CD14-positive monocyte (primary cell): ENCODE measurements around the gene ITGA11. TPM values are rescaled to one million over a fixed set of nuclear protein-coding genes. Genes with fewer than 3 reads are reported as not detected.

ENCODE experiments used
- DNase-seq, 3 donors: peaks; one replicate each; pipeline ENCODE4 v3.0.0-alpha.2; 2011 to 2022
- H2AFZ ChIP-seq: 2 replicates; pipeline ENCODE4 v1.6.0; 2012; ENCODE audit warnings: mild to moderate bottlenecking, low read depth, low read length, inconsistent platforms; ENCODE audit not compliant: insufficient read depth, poor library complexity, severe bottlenecking
- H3K27ac ChIP-seq, 2 donors: 1 replicate in 1 of 2; 2 replicates in 1 of 2; pipeline ENCODE4 v1.5.1; 2012 to 2013; ENCODE audit warnings: low read length in 2 of 2, control low read depth in 1 of 2, inconsistent platforms in 1 of 2, low read depth in 1 of 2, mild to moderate bottlenecking in 1 of 2
- H3K27me3 ChIP-seq, 2 donors: one replicate each; pipeline versions ENCODE4 v1.6.0 to v1.6.1; 2011 to 2013; ENCODE audit warnings: low read length in 2 of 2; ENCODE audit not compliant: control insufficient read depth in 2 of 2, insufficient read depth in 2 of 2
- H3K36me3 ChIP-seq, 2 donors: replicated peaks in 1 of 2; 1 replicate in 1 of 2; 2 replicates in 1 of 2; pipeline versions ENCODE4 v1.5.1 to v1.6.1; 2012 to 2013; ENCODE audit warnings: low read length in 2 of 2, control low read depth in 1 of 2, inconsistent platforms in 1 of 2, mild to moderate bottlenecking in 1 of 2; ENCODE audit not compliant: insufficient read depth in 2 of 2, control insufficient read depth in 1 of 2
- H3K4me1 ChIP-seq, 2 donors: 1 replicate in 1 of 2; 2 replicates in 1 of 2; pipeline versions ENCODE4 v1.5.1 to v1.6.1; 2012 to 2013; ENCODE audit warnings: low read length in 2 of 2, control low read depth in 1 of 2, inconsistent platforms in 1 of 2, mild to moderate bottlenecking in 1 of 2, moderate library complexity in 1 of 2; ENCODE audit not compliant: insufficient read depth in 2 of 2, control insufficient read depth in 1 of 2
- H3K4me2 ChIP-seq: replicated peaks from 2 replicates; pipeline ENCODE3; 2012; ENCODE audit warnings: low read length, moderate library complexity, mild to moderate bottlenecking; ENCODE audit not compliant: poor library complexity, severe bottlenecking; ENCODE audit errors: extremely low read depth
- H3K4me3 ChIP-seq, 3 experiments: fragments of 200-600 bp in 1 of 3; sonication (generic) in 1 of 3; replicated peaks in 1 of 3; 1 replicate in 2 of 3; 2 replicates in 1 of 3; pipeline ENCODE4 v1.5.1; 2011 to 2013; ENCODE audit warnings: low read length in 3 of 3, mild to moderate bottlenecking in 3 of 3, control low read depth in 2 of 3, low read depth in 2 of 3, inconsistent platforms in 1 of 3, moderate library complexity in 1 of 3
- H3K79me2 ChIP-seq: 2 replicates; pipeline ENCODE4 v1.6.0; 2012; ENCODE audit warnings: mild to moderate bottlenecking, control low read depth, inconsistent platforms, low read length, moderate library complexity; ENCODE audit not compliant: insufficient read depth
- H3K9ac ChIP-seq: 2 replicates; pipeline ENCODE4 v1.6.0; 2017; ENCODE audit warnings: low read length, mild to moderate bottlenecking; ENCODE audit not compliant: insufficient read depth, poor library complexity, severe bottlenecking
- H3K9me3 ChIP-seq, 2 donors: replicated peaks in 1 of 2; 1 replicate in 1 of 2; 2 replicates in 1 of 2; pipeline versions ENCODE4 v1.5.1 to v1.6.1; 2012 to 2013; ENCODE audit warnings: low read length in 2 of 2, control low read depth in 1 of 2; ENCODE audit not compliant: control insufficient read depth in 1 of 2, insufficient read depth in 1 of 2
- H4K20me1 ChIP-seq: 2 replicates; pipeline ENCODE4 v1.6.0; 2012; ENCODE audit warnings: mild to moderate bottlenecking, low read length, control low read depth, moderate library complexity; ENCODE audit not compliant: insufficient read depth
- H3K27ac Mint-ChIP-seq, 7 donors: one replicate each; pipeline ENCODE4 v1.8.0; 2020; ENCODE audit warnings: mild to moderate bottlenecking in 7 of 7, mixed read lengths in 7 of 7, moderate library complexity in 6 of 7, inconsistent platforms in 2 of 7
- H3K27me3 Mint-ChIP-seq, 3 donors: one replicate each; pipeline ENCODE4 v1.8.0; 2021 to 2022; ENCODE audit warnings: low read depth in 3 of 3, mild to moderate bottlenecking in 3 of 3, mixed read lengths in 3 of 3, moderate library complexity in 3 of 3, inconsistent platforms in 1 of 3
- H3K36me3 Mint-ChIP-seq, 2 donors: one replicate each; pipeline ENCODE4 v1.8.0; 2020; ENCODE audit warnings: mixed read lengths in 2 of 2, inconsistent platforms in 1 of 2, mild to moderate bottlenecking in 1 of 2
- H3K4me1 Mint-ChIP-seq: one replicate; pipeline ENCODE4 v1.8.0; 2020; ENCODE audit warnings: mild to moderate bottlenecking, mixed read lengths
- H3K4me3 Mint-ChIP-seq, 2 donors: one replicate each; pipeline ENCODE4 v1.8.0; 2020; ENCODE audit warnings: mild to moderate bottlenecking in 2 of 2, mixed read lengths in 2 of 2, moderate library complexity in 1 of 2
- H3K9me3 Mint-ChIP-seq, 7 donors: one replicate each; pipeline ENCODE4 v1.8.0; 2020 to 2022; ENCODE audit warnings: mixed read lengths in 7 of 7, mild to moderate bottlenecking in 6 of 7, moderate library complexity in 6 of 7, inconsistent platforms in 2 of 7
- WGBS: methylation state at CpG from one replicate; pipeline ENCODE4 v1.1.5; 2013; ENCODE audit warnings: missing lambda C conversion rate; ENCODE audit not compliant: insufficient coverage; 5-methylcytosine and 5-hydroxymethylcytosine counted together
- intact Hi-C, 2 donors: fragments of 100-400 bp; cut with micrococcal nuclease; formaldehyde crosslinking; loops; one replicate each; pipeline versions ENCODE4 v1.15.0 to v1.15.1; 2023
- polyA plus RNA-seq, 3 donors: library from polyadenylated mRNA; depleted of rRNA in 1 of 3; unstranded in 2 of 3; stranded (reverse) in 1 of 3; fragments of 300-500 nt in 2 of 3; fragments of >200 nt in 1 of 3; fragmentation: Illumina TruSeq in 2 of 3; gene quantifications; 1 replicate in 2 of 3; 2 replicates in 1 of 3; pipeline ENCODE4 v1.2.3, GENCODE V29; 2012 to 2021
- TF ChIP-seq, protein P1 (sequence below): fragments of 200-600 bp; IDR thresholded peaks from one replicate; pipeline ENCODE4 v1.8.0; 2022; ENCODE audit warnings: antibody characterized with exemption, mild to moderate bottlenecking

The ITGA11 gene
- polyA plus RNA-seq, 3 donors = under 0.01 to 0.01 TPM; not detected in 1

DNA sequence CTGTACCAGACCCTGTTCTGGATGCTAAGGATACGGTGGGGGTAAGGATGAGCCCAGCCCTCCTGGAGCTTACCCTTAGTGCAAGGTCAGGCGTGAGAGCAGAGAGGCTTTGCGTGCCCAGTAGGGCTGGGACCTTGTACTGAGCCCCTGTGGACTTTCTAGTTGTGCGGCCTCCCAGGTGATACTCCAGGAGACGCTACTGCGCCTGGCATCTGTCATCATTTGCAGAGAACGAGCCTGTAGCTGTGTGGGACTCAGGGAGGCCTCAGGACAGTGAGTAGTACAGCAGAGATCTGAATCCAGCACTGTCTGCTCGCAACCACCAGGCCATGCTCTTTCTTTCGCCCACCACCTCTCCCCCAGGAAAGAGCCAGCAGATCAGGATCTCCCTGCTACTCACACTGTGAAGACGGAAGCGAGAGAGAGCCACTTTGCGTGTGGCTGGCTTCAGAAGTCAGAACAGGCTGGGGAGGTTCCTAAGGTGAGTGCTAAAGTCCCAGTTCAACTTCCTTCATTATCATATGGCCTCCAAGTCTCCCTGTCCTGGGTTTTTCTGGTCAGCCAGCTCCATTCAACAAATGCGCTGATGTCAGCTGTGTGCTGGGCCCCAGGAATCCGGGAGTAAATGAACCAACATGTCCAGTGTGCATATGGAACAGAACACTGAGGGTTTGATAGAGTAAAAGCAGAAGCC, 38.2 kb upstream of the ITGA11 start:
- Histone ChIP-seq H3K9ac (no peak overlapping the region), H2AFZ (no peak overlapping the region)

DNA sequence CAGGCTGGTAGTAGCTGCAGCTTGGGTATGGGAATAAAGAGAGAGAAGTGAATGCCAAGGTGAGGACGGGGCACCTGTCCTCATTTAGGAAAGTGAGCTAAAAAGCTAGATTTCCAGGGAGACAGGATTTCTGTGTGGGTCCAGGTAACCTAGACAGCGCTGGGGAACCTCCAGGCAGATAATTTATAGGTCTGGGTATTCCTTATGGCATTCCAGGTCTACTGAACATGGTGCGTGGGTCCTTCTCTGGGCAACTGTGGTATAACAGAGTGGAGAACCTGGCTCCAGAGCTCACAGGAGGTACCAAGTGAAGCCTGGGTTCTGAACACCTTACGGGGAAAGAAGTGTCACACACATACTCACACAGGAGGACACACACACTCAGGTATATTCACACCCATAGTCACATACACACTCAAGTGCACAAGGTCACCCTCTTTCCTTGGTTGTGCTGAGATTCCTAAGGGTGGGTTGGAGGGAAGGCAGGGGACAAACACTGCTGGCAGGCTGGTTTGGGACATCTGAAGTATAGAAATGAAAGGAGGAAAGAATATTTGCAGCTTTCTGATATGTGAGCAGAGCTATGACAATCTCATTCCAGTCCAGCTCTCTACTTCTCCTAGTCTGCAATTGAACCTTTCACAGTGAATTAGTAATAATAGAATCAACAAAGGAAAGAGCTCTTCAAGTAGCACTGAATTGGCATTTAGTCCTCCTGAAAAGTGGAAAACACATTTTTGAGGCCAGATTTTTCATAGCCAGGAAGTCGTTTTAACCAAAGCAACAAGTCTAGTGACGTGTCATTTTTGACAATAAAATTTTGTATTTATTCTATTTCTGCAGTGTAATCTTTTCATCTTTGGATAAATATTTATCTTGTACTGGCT, 37.4 kb upstream of the ITGA11 start:
- Histone ChIP-seq H3K79me2 (no peaks in the 10 kb centered on the region), H3K27ac (no peak overlapping the region), H3K4me3 (no peak overlapping the region), H3K36me3 (no peaks in the 10 kb centered on the region), H3K4me1 (no peaks in the 10 kb centered on the region), H4K20me1 (no peaks in the 10 kb centered on the region), H3K27me3 (no peaks in the 10 kb centered on the region), H3K9ac (no peak overlapping the region), H3K9me3 (no peaks in the 10 kb centered on the region), H3K4me2 (no peak overlapping the region), H2AFZ (no peak overlapping the region)
- no peak for DNase-seq
- Mint-ChIP-seq H3K36me3 (no peaks in the 10 kb centered on the region), H3K27me3 (peaks cover 0 to 11% (median 3%) of the 10 kb centered on the region in 3 donors), H3K27ac (no peak overlapping the region), H3K4me3 (no peak overlapping the region), H3K4me1 (no peaks in the 10 kb centered on the region), H3K9me3 (peaks cover 0 to 2% (median 0%) of the 10 kb centered on the region in 7 donors)
- intact Hi-C loops = no loop called here
- TF ChIP-seq, protein P1, sequence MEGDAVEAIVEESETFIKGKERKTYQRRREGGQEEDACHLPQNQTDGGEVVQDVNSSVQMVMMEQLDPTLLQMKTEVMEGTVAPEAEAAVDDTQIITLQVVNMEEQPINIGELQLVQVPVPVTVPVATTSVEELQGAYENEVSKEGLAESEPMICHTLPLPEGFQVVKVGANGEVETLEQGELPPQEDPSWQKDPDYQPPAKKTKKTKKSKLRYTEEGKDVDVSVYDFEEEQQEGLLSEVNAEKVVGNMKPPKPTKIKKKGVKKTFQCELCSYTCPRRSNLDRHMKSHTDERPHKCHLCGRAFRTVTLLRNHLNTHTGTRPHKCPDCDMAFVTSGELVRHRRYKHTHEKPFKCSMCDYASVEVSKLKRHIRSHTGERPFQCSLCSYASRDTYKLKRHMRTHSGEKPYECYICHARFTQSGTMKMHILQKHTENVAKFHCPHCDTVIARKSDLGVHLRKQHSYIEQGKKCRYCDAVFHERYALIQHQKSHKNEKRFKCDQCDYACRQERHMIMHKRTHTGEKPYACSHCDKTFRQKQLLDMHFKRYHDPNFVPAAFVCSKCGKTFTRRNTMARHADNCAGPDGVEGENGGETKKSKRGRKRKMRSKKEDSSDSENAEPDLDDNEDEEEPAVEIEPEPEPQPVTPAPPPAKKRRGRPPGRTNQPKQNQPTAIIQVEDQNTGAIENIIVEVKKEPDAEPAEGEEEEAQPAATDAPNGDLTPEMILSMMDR = no peak
- WGBS = 81% methylated on average over 2 of the region's 6 CpGs

More for the DNA sequence above, 38.2 kb upstream of the ITGA11 start:
- no peaks in the 10 kb centered on the region for H3K4me1 Mint-ChIP-seq
- H3K27me3 Mint-ChIP-seq = peaks cover 0 to 10% (median 3%) of the 10 kb centered on the region in 3 donors
- H3K27ac Mint-ChIP-seq = peak overlapping the region in 1 of 7 donors; percentile 2
- TF ChIP-seq, protein P1 = no peak
- no peak overlapping the region for H3K4me2 ChIP-seq
- H3K36me3 ChIP-seq = no peaks in the 10 kb centered on the region
- 93% methylated on average over 9 of the region's 14 CpGs for WGBS
- H3K4me3 ChIP-seq = no peak overlapping the region
- no peaks in the 10 kb centered on the region for H3K9me3 Mint-ChIP-seq
- no peaks in the 10 kb centered on the region for H3K4me1 ChIP-seq
- no peak overlapping the region for H3K4me3 Mint-ChIP-seq
- DNase-seq = no peak
- H3K9me3 ChIP-seq = no peaks in the 10 kb centered on the region
- intact Hi-C loops = no loop called here
- H4K20me1 ChIP-seq = no peaks in the 10 kb centered on the region
- no peak overlapping the region for H3K27ac ChIP-seq
- no peaks in the 10 kb centered on the region for H3K36me3 Mint-ChIP-seq
- no peaks in the 10 kb centered on the region for H3K27me3 ChIP-seq
- H3K79me2 ChIP-seq = no peaks in the 10 kb centered on the region
